ENCODE data around the gene RCL1.
"Not testable (repeated sequence)": the region's sequence is repeated elsewhere in the genome, so short reads cannot be mapped to it uniquely, and the experiment has no call there.

The RCL1 gene

GRCh38 chr9:4792054-4792571 is 631 bp upstream of the RCL1 start:
- DNase-seq (no peak), ATAC-seq (ENCODE audit: insufficient read depth, low read depth) (peak; percentile 54)
- no peaks in the 10 kb centered on the region for H3K36me3 ChIP-seq (ENCODE audit: insufficient read depth, low read length)
- peak overlapping the region; percentile 74 for H3K4me2 ChIP-seq (ENCODE audit: insufficient read depth, low read length)
- peak overlapping the region; percentile 78 for H2AFZ ChIP-seq (ENCODE audit: low read depth, low read length)
- H3K4me3 ChIP-seq (ENCODE audit: low read depth in 1 of 2, low read length in 2 of 2), result peak overlapping the region; percentile 23 to 92; a peak in 3 of 4 replicates
- TF ChIP-seq CTCF (IDR thresholded peaks at IDR 0.05; ENCODE audit: borderline replicate concordance, extremely low read depth, low read length, poor library complexity, severe bottlenecking) (no peak), EZH2 (IDR thresholded peaks at IDR 0.05; ENCODE audit: borderline replicate concordance, low read depth, low read length, severe bottlenecking) (no peak)
- no peaks in the 10 kb centered on the region for H3K9me3 ChIP-seq (ENCODE audit: insufficient read depth, low read length, severe bottlenecking)
- peak overlapping the region; percentile 43 for H3K9ac ChIP-seq (ENCODE audit: low read depth, low read length)
- peaks cover 27% of the 10 kb centered on the region for H3K4me1 ChIP-seq (ENCODE audit: insufficient read depth, low read length)
- H3K27me3 ChIP-seq (ENCODE audit: insufficient read depth, low read length, poor library complexity), result no peaks in the 10 kb centered on the region
- peaks cover 43% of the 10 kb centered on the region for H3K79me2 ChIP-seq (ENCODE audit: insufficient read depth, low read length)
- H3K27ac ChIP-seq (ENCODE audit: low read length), result peak overlapping the region; percentile 64
- H4K20me1 ChIP-seq (ENCODE audit: insufficient read depth, low read length), result peaks cover 21% of the 10 kb centered on the region; the same call in 1 of the 2 replicates

- H2AFZ ChIP-seq (ENCODE audit: low read depth, low read length), result peak overlapping the region; percentile 96; the same call in 1 of the 2 replicates
- H4K20me1 ChIP-seq (ENCODE audit: insufficient read depth, low read length), result peaks cover 29% of the 10 kb centered on the region; the same call in 1 of the 2 replicates
These were observed 983 bp downstream of the RCL1 start for GRCh38 chr9:4793459-4794395.

GRCh38 chr9:4794691-4795090 is 1.9 kb downstream of the RCL1 start:
- Histone ChIP-seq H3K4me2 (ENCODE audit: insufficient read depth, low read length) (peak overlapping the region; percentile 92; the same call in 1 of the 2 replicates), H2AFZ (ENCODE audit: low read depth, low read length) (no peak overlapping the region), H3K9ac (ENCODE audit: low read depth, low read length) (no peak overlapping the region), H4K20me1 (ENCODE audit: insufficient read depth, low read length) (peaks cover 29% of the 10 kb centered on the region; the same call in 1 of the 2 replicates), H3K79me2 (ENCODE audit: insufficient read depth, low read length) (peaks cover 66% of the 10 kb centered on the region), H3K9me3 (ENCODE audit: insufficient read depth, low read length, severe bottlenecking) (no peaks in the 10 kb centered on the region), H3K27me3 (ENCODE audit: insufficient read depth, low read length, poor library complexity) (no peaks in the 10 kb centered on the region), H3K27ac (ENCODE audit: low read length) (no peak overlapping the region), H3K36me3 (ENCODE audit: insufficient read depth, low read length) (no peaks in the 10 kb centered on the region), H3K4me1 (ENCODE audit: insufficient read depth, low read length) (peaks cover 27% of the 10 kb centered on the region), H3K4me3 (ENCODE audit: low read depth in 1 of 2, low read length in 2 of 2) (no peak overlapping the region)
- ATAC-seq (ENCODE audit: insufficient read depth, low read depth), result no peak
- no peak for DNase-seq
- TF ChIP-seq CTCF (IDR thresholded peaks at IDR 0.05; ENCODE audit: borderline replicate concordance, extremely low read depth, low read length, poor library complexity, severe bottlenecking), result no peak
- no peak for TF ChIP-seq EZH2 (IDR thresholded peaks at IDR 0.05; ENCODE audit: borderline replicate concordance, low read depth, low read length, severe bottlenecking)

More at GRCh38 chr9:4793459-4794395, 983 bp downstream of the RCL1 start:
- Histone ChIP-seq H3K27ac (ENCODE audit: low read length) (0 out of 2 replicates have a peak overlapping the region, but pooled peaks have one; percentile 22), H3K4me1 (ENCODE audit: insufficient read depth, low read length) (peaks cover 27% of the 10 kb centered on the region), H3K4me2 (ENCODE audit: insufficient read depth, low read length) (peak overlapping the region; percentile 92), H3K27me3 (ENCODE audit: insufficient read depth, low read length, poor library complexity) (no peaks in the 10 kb centered on the region), H3K36me3 (ENCODE audit: insufficient read depth, low read length) (no peaks in the 10 kb centered on the region), H3K9me3 (ENCODE audit: insufficient read depth, low read length, severe bottlenecking) (no peaks in the 10 kb centered on the region), H3K4me3 (ENCODE audit: low read depth in 1 of 2, low read length in 2 of 2) (peak overlapping the region; percentile 88 to 92), H3K9ac (ENCODE audit: low read depth, low read length) (peak overlapping the region; percentile 84), H3K79me2 (ENCODE audit: insufficient read depth, low read length) (peaks cover 59% of the 10 kb centered on the region)
- DNase-seq (no peak), ATAC-seq (ENCODE audit: insufficient read depth, low read depth) (no peak)
- TF ChIP-seq EZH2 (IDR thresholded peaks at IDR 0.05; ENCODE audit: borderline replicate concordance, low read depth, low read length, severe bottlenecking), result no peak
- no peak for TF ChIP-seq CTCF (IDR thresholded peaks at IDR 0.05; ENCODE audit: borderline replicate concordance, extremely low read depth, low read length, poor library complexity, severe bottlenecking)

- H3K27me3 ChIP-seq (ENCODE audit: insufficient read depth, low read length, poor library complexity); H3K9me3 ChIP-seq (ENCODE audit: insufficient read depth, low read length, severe bottlenecking); H3K4me3 ChIP-seq (ENCODE audit: low read depth in 1 of 2, low read length in 2 of 2); H3K9ac ChIP-seq (ENCODE audit: low read depth, low read length); H3K4me2 ChIP-seq (ENCODE audit: insufficient read depth, low read length); H2AFZ ChIP-seq (ENCODE audit: low read depth, low read length); DNase-seq; ATAC-seq (ENCODE audit: insufficient read depth, low read depth); H3K27ac ChIP-seq (ENCODE audit: low read length); H3K36me3 ChIP-seq (ENCODE audit: insufficient read depth, low read length): not testable (repeated sequence)
- Histone ChIP-seq H3K79me2 (ENCODE audit: insufficient read depth, low read length) (peaks cover 70% of the 10 kb centered on the region), H4K20me1 (ENCODE audit: insufficient read depth, low read length) (peaks cover 29% of the 10 kb centered on the region; the same call in 1 of the 2 replicates), H3K4me1 (ENCODE audit: insufficient read depth, low read length) (peaks cover 27% of the 10 kb centered on the region)
These were observed 2.4 kb downstream of the RCL1 start for GRCh38 chr9:4795108-4795507.

Data from DND-41 (cell line).